ENCODE data around the gene CCDC201. TPM values are rescaled to one million over a fixed set of nuclear protein-coding genes. Genes with fewer than 3 reads are reported as not detected.

Gene CCDC201
- total and polyA plus RNA-seq, 2 of the 8 experiments (the other 6 are each of a cell fraction or from before 2014, with no cell fraction given), result not detected

- ChIA-PET CTCF (ENCODE audit: partially characterized antibody) (interaction anchor here (1.9 to 2.3 kb wide), 2 partner anchors 9 to 10 kb away, joined by 6 to 7 read pairs; no protein-coding TSS in a partner anchor), POLR2A (ENCODE audit: partially characterized antibody) (no interaction called here)
- Histone ChIP-seq H3K9ac (replicated peaks in 1 of 4; ENCODE audit: extremely low read depth in 1 of 4, low read depth in 3 of 4, low read length in 3 of 4) (no peak overlapping the region), H3K9me3 (ENCODE audit: insufficient read depth in 2 of 2, low read depth in 1 of 2, low read length in 1 of 2) (peaks cover 15 to 31% of the 10 kb centered on the region in 2 experiments), H2AFZ (ENCODE audit: low read length) (no peak overlapping the region), H3K36me3 (ENCODE audit: control insufficient read depth in 2 of 4, insufficient read depth in 4 of 4, low read length in 3 of 4) (no peaks in the 10 kb centered on the region; a peak in 1 of 8 replicates), H4K91ac (replicated peaks; ENCODE audit: insufficient read length, low read length) (no peak overlapping the region), H3K18ac (ENCODE audit: extremely low read depth, low read length) (no peak overlapping the region), H4K5ac (ENCODE audit: insufficient read length, low read depth, low read length) (no peak overlapping the region), H4K8ac (ENCODE audit: extremely low read depth, insufficient read depth, low read length) (no peak overlapping the region), H3K4me2 (ENCODE audit: insufficient read depth in 1 of 2, low read depth in 2 of 2, low read length in 2 of 2) (no peak overlapping the region), H3K14ac (ENCODE audit: insufficient read length) (no peak overlapping the region), H3K4ac (replicated peaks; ENCODE audit: insufficient read length, low read depth, low read length) (no peak overlapping the region), H3K27me3 (replicated peaks in 1 of 4; ENCODE audit: control insufficient read depth in 3 of 4, extremely low read depth in 1 of 4, insufficient read depth in 3 of 4, low read length in 3 of 4) (no peaks in the 10 kb centered on the region), H3K4me3 (ENCODE audit: extremely low read depth in 1 of 4, insufficient read depth in 2 of 4, low read depth in 3 of 4, low read length in 4 of 4) (no peak overlapping the region), H3K79me2 (ENCODE audit: control insufficient read depth in 1 of 2, insufficient read depth in 2 of 2, low read length in 2 of 2) (no peaks in the 10 kb centered on the region), H3K79me1 (ENCODE audit: low read depth, low read length) (no peaks in the 10 kb centered on the region), H2AK5ac (ENCODE audit: low read depth, low read length) (no peak overlapping the region), H2BK5ac (ENCODE audit: low read depth, low read length) (no peak overlapping the region), H2BK20ac (ENCODE audit: low read length) (no peak overlapping the region), H3K56ac (replicated peaks; ENCODE audit: insufficient read length, low read depth, low read length) (no peak overlapping the region), H4K20me1 (replicated peaks in 1 of 2; ENCODE audit: control insufficient read depth in 1 of 2, insufficient read depth in 2 of 2, low read length in 2 of 2) (peaks cover 0 to 1% of the 10 kb centered on the region in 2 experiments), H3K4me1 (replicated peaks in 1 of 4; ENCODE audit: control insufficient read depth in 3 of 4, insufficient read depth in 4 of 4, low read length in 3 of 4) (peaks cover 0 to 3% (median under 1%) of the 10 kb centered on the region in 4 experiments; a peak in 1 of 7 replicates), H3K27ac (ENCODE audit: low read depth, low read length) (no peak overlapping the region), H3K23ac (ENCODE audit: insufficient read length) (no peak overlapping the region), H2BK120ac (replicated peaks; ENCODE audit: low read depth, low read length) (no peak overlapping the region), H2BK12ac (ENCODE audit: low read depth, low read length) (no peak overlapping the region), H2BK15ac (ENCODE audit: low read length) (no peak overlapping the region), H3K23me2 (ENCODE audit: low read depth, low read length) (no peaks in the 10 kb centered on the region)
- FAIRE-seq (no peak), DNase-seq (ENCODE audit: low read depth in 1 of 2, low spot score in 2 of 2) (no peak)
- 92% methylated on average over 9 of the region's 9 CpGs; no CpG with 5 or more reads in 1 of the 2 experiments for WGBS, 2 experiments (ENCODE audit: extremely low coverage in 1 of 2, insufficient coverage in 1 of 2, insufficient read length in 1 of 2, insufficient replicate concordance in 2 of 2, low coverage in 1 of 2, low lambda C conversion rate in 2 of 2, missing lambda C conversion rate in 1 of 2)
- TF ChIP-seq BRCA1 (IDR thresholded peaks at IDR 0.05; ENCODE audit: low read depth, low read length) (no peak), CTBP2 (IDR thresholded peaks at IDR 0.05; ENCODE audit: borderline replicate concordance, insufficient read depth, insufficient read length, low read length) (no peak), CREB1 (IDR thresholded peaks at IDR 0.05) (no peak), JUN (IDR thresholded peaks at IDR 0.05; ENCODE audit: low read depth, low read length) (no peak), RXRA (IDR thresholded peaks at IDR 0.05; ENCODE audit: insufficient read depth, low read depth, low read length) (no peak), HDAC2 (IDR thresholded peaks at IDR 0.05; ENCODE audit: borderline replicate concordance in 1 of 2, low read depth in 2 of 2, low read length in 2 of 2) (no peak), NANOG (IDR thresholded peaks at IDR 0.05; ENCODE audit: insufficient read depth, low read depth, low read length, poor library complexity, severe bottlenecking) (no peak), CHD1 (IDR thresholded peaks at IDR 0.05; ENCODE audit: low read depth, low read length) (no peak), MAX (IDR thresholded peaks at IDR 0.05) (no peak), EP300 (IDR thresholded peaks at IDR 0.05; ENCODE audit: borderline replicate concordance in 1 of 2, low read depth in 2 of 2, low read length in 2 of 2) (no peak), BCL11A (IDR thresholded peaks at IDR 0.05; ENCODE audit: low read depth in 2 of 2, low read length in 2 of 2) (no peak), EGR1 (IDR thresholded peaks at IDR 0.05; ENCODE audit: borderline replicate concordance, low read depth, low read length) (no peak), RNF2 (IDR thresholded peaks at IDR 0.05; ENCODE audit: borderline replicate concordance, low read depth, low read length, missing control alignments, poor library complexity, severe bottlenecking) (no peak)
Measured at GRCh38 chr7:45881280-45881758, 8.4 kb upstream of the CCDC201 start.

Data from H1 (cell line).